Effector memory CD4-positive, alpha-beta T cell (primary cell): ENCODE data around the gene MEIKIN.
"Not testable (repeated sequence)": the region's sequence is repeated elsewhere in the genome, so short reads cannot be mapped to it uniquely, and the experiment has no call there.

Experiments used
- DNase-seq, 3 donors: peaks; one replicate each; pipeline ENCODE4 v3.0.0-alpha.2; 2020
- H3K27ac ChIP-seq: 2 replicates; pipeline ENCODE4 v1.7.0; 2013; ENCODE audit warnings: mild to moderate bottlenecking, low read length, moderate library complexity; ENCODE audit not compliant: insufficient read depth, poor library complexity, severe bottlenecking
- H3K27me3 ChIP-seq: replicated peaks from 2 replicates; pipeline ENCODE4 v1.7.0; 2013; ENCODE audit warnings: mild to moderate bottlenecking, low read length; ENCODE audit not compliant: insufficient read depth, control insufficient read depth, poor library complexity, severe bottlenecking
- H3K36me3 ChIP-seq: 2 replicates; pipeline ENCODE4 v1.7.0; 2013; ENCODE audit warnings: mild to moderate bottlenecking, low read length, moderate library complexity; ENCODE audit not compliant: control insufficient read depth, insufficient read depth
- H3K4me1 ChIP-seq: 2 replicates; pipeline ENCODE4 v1.7.0; 2013; ENCODE audit warnings: low read length, mild to moderate bottlenecking; ENCODE audit not compliant: control insufficient read depth, insufficient read depth, poor library complexity, severe bottlenecking
- H3K4me3 ChIP-seq: 2 replicates; pipeline ENCODE4 v1.7.0; 2013; ENCODE audit warnings: low read length, low read depth, mild to moderate bottlenecking; ENCODE audit not compliant: insufficient read depth, poor library complexity, severe bottlenecking
- H3K9me3 ChIP-seq: 2 replicates; pipeline ENCODE4 v1.7.0; 2013; ENCODE audit warnings: mild to moderate bottlenecking, low read length, moderate library complexity; ENCODE audit not compliant: control insufficient read depth

The MEIKIN gene

DNA sequence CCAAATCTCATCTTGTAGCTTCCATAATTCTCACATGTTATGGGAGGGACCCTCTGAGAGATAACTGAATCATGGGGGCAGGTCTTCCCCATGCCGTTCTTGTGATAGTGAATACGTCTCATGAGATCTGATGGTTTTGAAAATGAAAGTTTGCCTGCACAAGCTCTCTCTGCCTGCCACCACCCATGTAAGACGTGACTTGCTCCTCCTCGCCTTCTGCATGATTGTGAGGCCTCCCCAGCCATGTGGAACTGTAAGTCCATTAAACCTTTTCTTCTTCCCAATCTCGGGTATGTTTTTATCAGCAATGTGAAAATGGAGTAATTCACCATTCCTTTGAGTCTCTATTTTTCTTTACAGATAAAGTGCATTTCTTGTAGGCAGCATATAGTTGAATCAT lies 81.8 kb downstream of the MEIKIN start:
- Histone ChIP-seq H3K4me1 (no peaks in the 10 kb centered on the region), H3K27ac (no peak overlapping the region), H3K36me3 (no peaks in the 10 kb centered on the region), H3K9me3 (no peaks in the 10 kb centered on the region), H3K27me3 (no peaks in the 10 kb centered on the region), H3K4me3 (no peak overlapping the region)
- no peak for DNase-seq

DNA sequence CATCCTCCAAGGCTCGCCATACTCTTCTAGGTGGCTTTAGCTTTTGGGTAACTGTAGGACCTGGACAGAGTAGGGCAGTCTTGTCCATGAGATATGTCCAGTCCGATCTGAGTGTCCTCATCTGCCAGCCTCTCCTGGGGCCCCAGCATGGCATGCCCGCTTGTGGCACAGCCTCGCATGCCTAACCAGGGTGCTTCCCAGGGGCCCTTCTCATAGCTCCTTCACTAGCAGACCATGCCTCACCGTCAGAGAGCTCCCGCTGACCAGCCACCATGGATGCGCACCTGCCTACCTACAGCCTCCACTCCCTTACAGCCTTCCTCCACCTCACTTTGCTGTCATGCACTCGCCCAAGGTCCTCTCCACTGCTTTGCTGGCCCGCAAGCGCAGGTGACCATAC lies 88.1 kb downstream of the MEIKIN start:
- Histone ChIP-seq H3K27ac (no peak overlapping the region), H3K27me3 (no peaks in the 10 kb centered on the region), H3K9me3 (no peaks in the 10 kb centered on the region), H3K4me3 (no peak overlapping the region), H3K4me1 (no peaks in the 10 kb centered on the region), H3K36me3 (no peaks in the 10 kb centered on the region)
- DNase-seq: no peak

DNA sequence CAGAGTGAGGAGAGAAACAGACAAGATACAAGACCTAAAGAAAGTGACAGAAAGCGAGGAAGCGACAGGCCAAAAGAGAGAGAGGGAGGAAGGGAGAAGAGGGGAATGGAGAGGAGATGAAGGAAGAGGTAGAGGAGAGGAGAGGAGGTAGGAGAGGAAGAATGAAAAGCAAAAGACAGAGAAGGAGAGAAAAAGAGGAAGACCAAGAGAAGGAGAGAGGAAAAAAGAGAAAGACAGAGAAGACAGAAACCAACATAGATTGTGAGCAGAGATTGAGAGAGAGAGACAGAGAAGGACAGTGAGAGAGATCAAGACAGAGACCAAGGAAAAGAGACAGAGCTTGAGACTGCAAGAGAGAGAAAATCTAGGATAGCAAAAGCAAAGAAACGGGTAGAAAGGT lies 90.0 kb downstream of the MEIKIN start:
- no peak overlapping the region for H3K4me3 ChIP-seq
- no peak overlapping the region for H3K27ac ChIP-seq
- H3K36me3 ChIP-seq: no peaks in the 10 kb centered on the region
- DNase-seq: no peak
- H3K9me3 ChIP-seq: no peaks in the 10 kb centered on the region
- H3K27me3 ChIP-seq: no peaks in the 10 kb centered on the region
- H3K4me1 ChIP-seq: no peaks in the 10 kb centered on the region

DNA sequence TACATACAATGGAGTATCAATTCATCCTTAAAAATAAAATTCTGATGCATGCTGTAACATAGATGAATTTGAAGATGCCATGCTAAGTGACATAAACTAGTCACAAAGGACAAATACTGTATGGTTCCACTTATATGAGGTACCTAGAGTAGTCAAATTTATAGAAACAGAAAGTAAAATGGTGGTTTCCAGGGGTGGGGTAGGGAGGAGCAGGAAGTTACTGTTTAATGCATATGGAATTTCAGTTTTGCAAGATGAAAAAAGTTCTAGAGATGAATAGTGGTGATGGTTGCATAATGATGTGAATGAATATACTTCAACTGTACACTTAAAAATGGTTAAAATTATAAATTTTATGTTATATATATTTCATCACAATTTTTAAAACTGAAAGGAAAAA lies 91.3 kb downstream of the MEIKIN start:
- H3K4me1 ChIP-seq: no peaks in the 10 kb centered on the region
- no peak for DNase-seq
- H3K9me3 ChIP-seq: no peaks in the 10 kb centered on the region
- H3K27ac ChIP-seq: no peak overlapping the region
- H3K27me3 ChIP-seq: no peaks in the 10 kb centered on the region
- no peak overlapping the region for H3K4me3 ChIP-seq
- no peaks in the 10 kb centered on the region for H3K36me3 ChIP-seq

DNA sequence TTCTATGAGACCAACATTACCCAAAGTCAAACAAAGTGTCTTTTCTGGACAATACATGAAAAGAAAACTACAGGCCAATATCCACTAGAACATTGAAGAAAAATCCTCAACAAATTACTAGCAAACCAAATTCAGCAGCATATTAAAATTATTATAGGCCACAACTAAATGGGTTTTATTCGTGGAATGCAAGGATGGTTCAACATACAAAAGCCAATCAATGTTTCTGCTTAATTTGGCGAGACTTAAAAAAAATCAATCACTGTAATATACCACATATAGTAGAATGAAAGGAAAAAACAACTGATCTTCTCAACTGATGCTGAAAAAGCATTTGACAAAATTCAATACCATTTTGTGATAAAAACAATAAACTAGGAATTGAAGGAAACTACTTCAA lies 96.8 kb downstream of the MEIKIN start:
- no peak for DNase-seq

DNA sequence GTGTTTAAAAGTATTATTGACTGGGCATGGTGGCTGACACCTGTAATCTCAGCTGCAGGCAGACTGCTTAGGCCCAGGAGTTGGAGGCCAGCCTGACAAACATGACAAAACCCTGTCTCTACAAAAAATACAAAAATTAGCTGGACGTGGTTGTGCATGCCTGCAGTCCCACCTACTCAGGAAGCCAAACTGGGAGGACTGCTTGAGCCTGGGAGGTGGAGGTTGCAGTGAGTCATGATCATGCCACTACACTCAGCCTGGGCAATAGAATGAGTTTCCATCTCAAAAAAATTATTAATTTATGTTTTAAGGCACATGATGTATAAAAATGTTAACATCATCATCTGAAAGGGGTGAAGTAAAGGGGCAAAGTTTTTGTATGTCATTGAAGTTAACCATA lies 98.9 kb downstream of the MEIKIN start:
- H3K27ac ChIP-seq: no peak overlapping the region
- H3K27me3 ChIP-seq: no peaks in the 10 kb centered on the region
- peaks cover 13% of the 10 kb centered on the region for H3K9me3 ChIP-seq
- no peak overlapping the region for H3K4me3 ChIP-seq
- no peaks in the 10 kb centered on the region for H3K4me1 ChIP-seq
- no peaks in the 10 kb centered on the region for H3K36me3 ChIP-seq
- no peak for DNase-seq

More for the DNA sequence above, 96.8 kb downstream of the MEIKIN start:
- Histone ChIP-seq H3K9me3 (peaks cover 13% of the 10 kb centered on the region), H3K4me1 (no peaks in the 10 kb centered on the region), H3K27ac (no peak overlapping the region), H3K36me3 (no peaks in the 10 kb centered on the region), H3K27me3 (no peaks in the 10 kb centered on the region), H3K4me3 (no peak overlapping the region)

DNA sequence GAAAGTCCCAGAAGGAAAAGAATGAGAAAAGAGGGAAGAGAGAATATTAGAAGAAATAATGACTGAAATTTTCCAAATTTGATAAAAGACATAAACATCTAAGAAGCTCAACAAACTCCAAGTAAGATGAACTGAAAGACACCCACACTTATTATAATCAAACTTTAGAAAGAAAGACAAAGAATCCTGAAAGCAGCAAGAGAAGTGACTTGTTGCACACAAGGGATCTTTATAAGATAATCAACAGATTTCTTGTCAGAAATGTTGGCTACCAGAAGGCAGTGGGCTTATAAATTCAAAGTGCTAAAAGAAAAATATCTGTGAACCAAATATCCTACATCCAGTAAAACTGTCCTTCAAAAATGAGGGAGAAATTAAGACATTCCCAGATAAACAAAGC lies 99.6 kb downstream of the MEIKIN start:
- Histone ChIP-seq H3K27ac (no peak overlapping the region), H3K27me3 (no peaks in the 10 kb centered on the region), H3K9me3 (peaks cover 13% of the 10 kb centered on the region), H3K4me1 (no peaks in the 10 kb centered on the region), H3K4me3 (no peak overlapping the region), H3K36me3 (no peaks in the 10 kb centered on the region)
- no peak for DNase-seq

DNA sequence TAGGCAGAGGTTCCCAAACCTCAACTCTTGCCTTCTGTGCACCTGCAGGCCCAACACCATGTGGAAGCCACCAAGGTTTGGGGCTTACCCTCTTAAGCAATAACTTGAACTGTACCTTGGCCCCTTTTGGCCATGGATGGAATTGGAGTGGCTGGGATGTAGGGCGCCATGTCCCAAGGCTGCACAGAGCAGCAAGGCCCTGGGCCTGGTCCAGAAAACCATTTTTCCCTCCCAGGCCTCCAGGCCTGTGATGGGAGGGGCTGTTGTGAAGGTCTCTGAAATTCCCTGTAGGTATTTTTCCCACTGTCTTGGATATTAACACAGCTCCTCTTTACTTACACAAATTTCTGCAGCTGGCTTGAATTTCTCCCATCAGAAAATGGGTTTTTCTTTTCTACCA lies 102.5 kb downstream of the MEIKIN start:
- not testable (repeated sequence) for H3K4me3 ChIP-seq, H3K9me3 ChIP-seq, H3K4me1 ChIP-seq, H3K27ac ChIP-seq, H3K27me3 ChIP-seq, DNase-seq, H3K36me3 ChIP-seq

DNA sequence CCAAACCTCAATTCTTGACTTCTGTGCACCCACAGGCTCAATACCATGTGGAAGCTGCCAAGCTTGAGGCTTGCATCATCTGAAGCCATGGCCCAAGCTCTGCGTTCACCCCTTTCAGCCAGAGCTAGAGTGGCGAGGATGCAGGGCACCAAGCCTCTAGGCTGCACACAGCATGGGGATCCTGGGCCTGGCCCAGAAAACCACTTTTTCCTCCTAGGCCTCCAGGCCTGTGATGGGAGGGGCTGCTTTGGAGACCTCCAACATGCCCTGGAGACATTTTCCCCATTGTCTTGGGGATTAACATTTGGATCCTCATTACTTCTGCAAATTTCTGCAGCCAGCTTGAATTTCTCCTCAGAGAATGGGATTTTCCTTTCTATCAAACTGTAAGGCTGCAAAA lies 112.8 kb downstream of the MEIKIN start:
- H3K4me3 ChIP-seq, H3K36me3 ChIP-seq, DNase-seq, H3K27ac ChIP-seq, H3K4me1 ChIP-seq, H3K27me3 ChIP-seq, H3K9me3 ChIP-seq: not testable (repeated sequence)

DNA sequence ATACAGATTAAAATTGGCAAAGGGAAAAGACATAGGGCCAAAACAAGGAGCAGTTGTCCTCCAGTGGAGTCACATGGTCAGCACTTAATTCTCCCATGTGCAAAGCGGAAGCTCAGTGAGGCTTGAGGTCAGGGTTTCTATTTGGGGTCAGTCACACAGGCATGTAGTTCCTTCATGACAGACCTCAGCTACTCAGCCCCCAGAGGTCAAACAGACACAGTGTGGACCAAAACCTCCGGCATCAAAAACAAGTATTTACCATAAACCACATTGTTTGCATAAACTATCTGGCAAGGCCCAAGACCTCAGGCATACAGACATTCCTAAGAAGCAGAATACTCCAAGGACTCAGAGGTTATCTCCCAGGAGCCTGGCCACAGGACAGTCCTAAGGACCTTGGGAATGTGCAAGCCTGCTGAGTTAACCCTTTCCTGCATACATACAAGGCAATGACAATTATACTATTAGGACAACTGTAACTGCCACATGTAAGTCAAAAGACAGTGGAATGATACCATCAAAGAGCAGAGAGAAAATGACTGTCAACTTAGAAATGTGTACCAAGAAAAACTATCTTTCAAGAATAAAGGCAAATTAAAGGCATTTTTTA lies 120.0 kb downstream of the MEIKIN start:
- no peak for DNase-seq
- no peaks in the 10 kb centered on the region for H3K4me1 ChIP-seq
- H3K27me3 ChIP-seq: no peaks in the 10 kb centered on the region
- no peaks in the 10 kb centered on the region for H3K9me3 ChIP-seq
- H3K36me3 ChIP-seq: no peaks in the 10 kb centered on the region
- H3K4me3 ChIP-seq: no peak overlapping the region
- H3K27ac ChIP-seq: no peak overlapping the region

DNA sequence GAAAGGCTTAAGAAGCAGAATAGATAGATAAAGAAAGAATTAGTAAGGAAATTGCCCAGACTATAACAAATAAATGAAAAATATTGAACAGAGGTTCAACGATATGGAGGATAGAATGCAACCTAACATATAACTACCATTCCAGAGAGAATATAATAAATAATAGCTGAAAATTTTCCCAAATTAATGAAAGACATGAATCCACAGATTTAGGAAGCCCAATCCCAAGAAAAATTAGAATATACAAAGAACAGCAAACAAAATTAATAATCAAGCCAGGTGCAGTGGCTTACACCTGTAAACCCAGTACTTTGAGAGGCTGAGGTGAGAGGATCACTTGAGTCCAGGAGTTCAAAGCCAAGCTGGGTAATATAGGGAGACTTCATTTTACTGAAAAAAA lies 120.8 kb downstream of the MEIKIN start:
- H3K36me3 ChIP-seq: no peaks in the 10 kb centered on the region
- DNase-seq: no peak
- no peaks in the 10 kb centered on the region for H3K9me3 ChIP-seq
- H3K4me3 ChIP-seq: no peak overlapping the region
- H3K27ac ChIP-seq: no peak overlapping the region
- H3K27me3 ChIP-seq: no peaks in the 10 kb centered on the region
- H3K4me1 ChIP-seq: no peaks in the 10 kb centered on the region
